ENCODE results near the gene PTPRN2.
"Not testable (repeated sequence)": the region's sequence is repeated elsewhere in the genome, so short reads cannot be mapped to it uniquely, and the experiment has no call there.

Gene PTPRN2

DNA sequence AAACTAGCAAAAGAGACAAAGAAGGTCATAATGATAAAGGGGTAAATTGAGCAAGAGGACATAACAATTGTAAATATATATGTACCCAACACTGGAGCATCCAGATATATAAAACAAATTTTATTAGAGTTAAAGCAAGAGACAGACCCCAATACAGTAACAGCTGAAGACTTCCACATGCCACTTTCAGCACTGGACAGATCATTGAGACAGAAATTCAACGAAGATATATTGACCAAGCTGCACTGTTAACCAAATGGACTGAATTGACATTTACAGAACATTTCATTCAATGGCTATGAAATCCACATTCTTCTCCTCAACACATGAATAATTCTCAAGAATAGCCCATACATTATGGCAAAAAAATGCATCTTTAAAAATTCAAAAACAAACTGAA lies 378.2 kb downstream of the PTPRN2 start:
- no peak for TF ChIP-seq CTBP1 (IDR thresholded peaks at IDR 0.05; ENCODE audit: borderline replicate concordance)
- TF ChIP-seq BHLHE40 (IDR thresholded peaks at IDR 0.05; ENCODE audit: borderline replicate concordance), result no peak
- TF ChIP-seq FOXK2 (IDR thresholded peaks at IDR 0.05), result no peak
- no peak for TF ChIP-seq SP1 (IDR thresholded peaks at IDR 0.05)
- TF ChIP-seq FOXA1 (IDR thresholded peaks at IDR 0.05), result no peak
- TF ChIP-seq ELF4 (IDR thresholded peaks at IDR 0.05), result no peak
- TF ChIP-seq, protein P1, sequence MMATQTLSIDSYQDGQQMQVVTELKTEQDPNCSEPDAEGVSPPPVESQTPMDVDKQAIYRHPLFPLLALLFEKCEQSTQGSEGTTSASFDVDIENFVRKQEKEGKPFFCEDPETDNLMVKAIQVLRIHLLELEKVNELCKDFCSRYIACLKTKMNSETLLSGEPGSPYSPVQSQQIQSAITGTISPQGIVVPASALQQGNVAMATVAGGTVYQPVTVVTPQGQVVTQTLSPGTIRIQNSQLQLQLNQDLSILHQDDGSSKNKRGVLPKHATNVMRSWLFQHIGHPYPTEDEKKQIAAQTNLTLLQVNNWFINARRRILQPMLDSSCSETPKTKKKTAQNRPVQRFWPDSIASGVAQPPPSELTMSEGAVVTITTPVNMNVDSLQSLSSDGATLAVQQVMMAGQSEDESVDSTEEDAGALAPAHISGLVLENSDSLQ (IDR thresholded peaks at IDR 0.05), result no peak
- no peak for TF ChIP-seq FOXM1 (IDR thresholded peaks at IDR 0.05; ENCODE audit: borderline replicate concordance)
- no peak for TF ChIP-seq NFRKB (IDR thresholded peaks at IDR 0.05)
- no peak for TF ChIP-seq ZNF384 (IDR thresholded peaks at IDR 0.05)
- TF ChIP-seq LEF1 (IDR thresholded peaks at IDR 0.05; ENCODE audit: borderline replicate concordance), result no peak
- no peak for TF ChIP-seq ARNT (IDR thresholded peaks at IDR 0.05)
- no peak for TF ChIP-seq TARDBP (IDR thresholded peaks at IDR 0.05)
- no peak for TF ChIP-seq SUZ12 (IDR thresholded peaks at IDR 0.05)
- no peak for TF ChIP-seq L3MBTL2 (conservative IDR thresholded peaks at IDR 0.05)
- ChIA-PET POLR2A (no interaction called here), CTCF (no interaction called here)
- no peak for DNase-seq (ENCODE audit: extremely low spot score)

DNA sequence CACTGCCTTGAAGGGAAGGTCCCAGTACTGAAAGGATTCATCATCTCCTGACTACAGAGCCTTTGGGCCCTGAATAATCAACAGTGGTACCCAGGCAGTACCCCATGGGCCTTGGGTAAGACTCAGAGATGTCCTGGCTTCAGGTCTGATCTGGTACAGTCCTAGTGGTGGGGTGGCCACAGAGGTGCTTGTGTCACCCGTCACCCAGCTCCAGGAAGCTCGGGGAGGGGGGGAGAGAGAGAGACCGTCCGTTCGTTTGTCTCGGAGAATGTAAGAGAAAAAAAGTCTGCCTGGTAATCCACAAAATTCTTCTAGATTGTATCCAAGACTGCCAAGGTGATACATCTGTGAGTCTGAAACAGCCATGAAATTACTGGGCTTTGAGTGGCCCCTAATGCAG lies 381.3 kb downstream of the PTPRN2 start:
- POLR2A ChIA-PET, result no interaction called here
- no peak for DNase-seq (ENCODE audit: extremely low spot score)
- no peak for TF ChIP-seq TARDBP (IDR thresholded peaks at IDR 0.05)
- no peak for TF ChIP-seq SP1 (IDR thresholded peaks at IDR 0.05)
- no peak for TF ChIP-seq ELF4 (IDR thresholded peaks at IDR 0.05)
- no peak for TF ChIP-seq ARNT (IDR thresholded peaks at IDR 0.05)
- no peak for TF ChIP-seq FOXA1 (IDR thresholded peaks at IDR 0.05)
- CTCF ChIA-PET, result no interaction called here

DNA sequence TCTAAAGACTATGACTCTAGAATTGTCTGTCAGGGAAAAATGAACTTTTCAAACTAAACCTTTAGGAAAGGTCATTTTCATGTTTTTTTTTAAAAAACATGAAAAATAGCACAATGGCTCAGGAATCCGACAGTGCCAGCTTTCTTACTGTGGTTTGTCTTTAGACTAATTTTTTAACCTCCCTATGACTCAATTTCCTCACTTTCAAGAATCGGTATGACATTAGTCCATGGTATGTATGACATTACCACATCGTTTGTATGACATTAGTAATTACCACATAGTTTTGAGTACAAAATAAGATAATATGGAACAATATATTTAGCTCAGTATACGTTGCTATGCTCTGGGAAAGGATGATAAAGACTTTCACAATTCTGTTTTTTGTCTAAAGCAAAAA lies 383.2 kb downstream of the PTPRN2 start:
- ChIA-PET POLR2A (no interaction called here), CTCF (no interaction called here)
- no peak for TF ChIP-seq FOXA1 (IDR thresholded peaks at IDR 0.05)
- no peak for TF ChIP-seq NFRKB (IDR thresholded peaks at IDR 0.05)
- TF ChIP-seq L3MBTL2 (conservative IDR thresholded peaks at IDR 0.05), result no peak
- no peak for TF ChIP-seq SUZ12 (IDR thresholded peaks at IDR 0.05)
- no peak for TF ChIP-seq SP1 (IDR thresholded peaks at IDR 0.05)
- no peak for DNase-seq (ENCODE audit: extremely low spot score)

DNA sequence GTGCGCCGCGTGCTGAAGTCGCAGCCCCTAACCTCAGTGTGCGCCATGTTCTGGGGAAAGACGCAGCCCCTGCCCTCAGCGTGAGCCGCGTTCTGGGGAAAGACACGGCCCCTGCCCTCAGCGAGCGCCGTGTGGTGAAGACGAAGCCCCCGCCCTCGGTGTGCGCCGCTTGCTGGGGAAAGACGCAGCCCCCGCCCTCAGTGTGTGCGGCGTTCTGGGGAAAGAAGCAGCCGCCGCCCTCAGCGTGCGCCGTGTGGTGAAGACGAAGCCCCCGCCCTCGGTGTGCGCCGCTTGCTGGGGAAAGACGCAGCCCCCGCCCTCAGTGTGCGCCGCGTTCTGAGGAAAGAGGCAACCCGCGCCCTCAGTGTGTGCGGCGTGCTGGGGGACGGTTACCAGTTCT lies 383.7 kb downstream of the PTPRN2 start:
- CTCF ChIA-PET; DNase-seq (ENCODE audit: extremely low spot score); POLR2A ChIA-PET: not testable (repeated sequence)

DNA sequence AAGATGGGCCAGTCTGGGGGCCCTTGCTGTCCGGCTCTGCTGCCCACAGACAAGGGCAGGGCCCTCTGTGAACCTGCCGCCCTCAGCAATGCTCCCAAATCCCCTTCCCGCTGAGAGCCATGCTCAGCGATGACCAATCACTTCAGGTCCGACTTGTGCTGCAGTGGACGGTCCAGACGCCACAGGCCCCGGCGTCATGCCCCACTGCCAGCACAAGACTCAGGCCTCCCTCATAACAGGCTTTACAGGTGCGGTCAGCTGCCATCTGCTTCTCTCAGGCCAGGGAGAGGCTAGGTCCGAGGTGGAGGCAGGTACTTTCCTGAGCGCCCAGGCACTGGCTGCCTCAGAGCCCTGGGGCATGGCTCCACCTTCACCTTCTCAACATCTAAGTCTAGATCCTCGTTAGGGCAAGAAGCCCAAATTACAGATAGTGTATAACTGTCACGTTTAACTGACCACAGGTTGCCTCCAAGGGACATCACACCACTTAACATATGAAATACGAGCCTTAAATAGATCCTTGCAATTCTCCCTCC lies 393.2 kb downstream of the PTPRN2 start:
- CTCF ChIA-PET, result no interaction called here
- no peak for TF ChIP-seq TARDBP (IDR thresholded peaks at IDR 0.05)
- TF ChIP-seq BHLHE40 (IDR thresholded peaks at IDR 0.05; ENCODE audit: borderline replicate concordance), result no peak
- TF ChIP-seq FOXM1 (IDR thresholded peaks at IDR 0.05; ENCODE audit: borderline replicate concordance), result no peak
- no peak for TF ChIP-seq HDGF (IDR thresholded peaks at IDR 0.05; ENCODE audit: borderline replicate concordance)
- POLR2A ChIA-PET, result no interaction called here

DNA sequence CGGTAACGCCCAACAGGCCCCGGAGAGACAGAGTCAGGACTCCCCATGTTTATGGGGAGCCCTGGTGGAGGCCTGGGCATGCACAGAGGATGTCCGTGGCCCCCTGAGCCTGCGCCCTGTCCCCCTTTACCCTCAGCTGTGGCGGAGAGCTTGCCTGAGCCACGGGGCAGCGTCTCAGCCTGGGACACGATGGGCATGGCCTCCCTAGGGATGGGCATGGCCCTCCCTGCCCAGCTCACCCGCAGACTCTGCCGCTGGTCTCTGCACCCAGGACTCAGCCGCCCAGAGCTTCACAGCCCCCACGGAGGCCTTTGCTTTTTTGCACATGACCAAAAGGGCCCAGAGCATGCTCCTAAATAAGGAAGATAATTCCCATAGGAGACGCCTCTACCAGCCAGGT lies 394.2 kb downstream of the PTPRN2 start:
- POLR2A ChIA-PET, result no interaction called here
- TF ChIP-seq BHLHE40 (IDR thresholded peaks at IDR 0.05; ENCODE audit: borderline replicate concordance) (no peak), FOXM1 (IDR thresholded peaks at IDR 0.05; ENCODE audit: borderline replicate concordance) (no peak), L3MBTL2 (conservative IDR thresholded peaks at IDR 0.05) (no peak), ARNT (IDR thresholded peaks at IDR 0.05) (no peak), NFRKB (IDR thresholded peaks at IDR 0.05) (no peak), HDGF (IDR thresholded peaks at IDR 0.05; ENCODE audit: borderline replicate concordance) (no peak), TARDBP (IDR thresholded peaks at IDR 0.05) (no peak), FOXK2 (IDR thresholded peaks at IDR 0.05) (no peak), ELF4 (IDR thresholded peaks at IDR 0.05) (no peak), CTBP1 (IDR thresholded peaks at IDR 0.05; ENCODE audit: borderline replicate concordance) (no peak), FOXA1 (IDR thresholded peaks at IDR 0.05) (no peak), ZNF384 (IDR thresholded peaks at IDR 0.05) (no peak), SP1 (IDR thresholded peaks at IDR 0.05) (no peak), SUZ12 (IDR thresholded peaks at IDR 0.05) (no peak), LEF1 (IDR thresholded peaks at IDR 0.05; ENCODE audit: borderline replicate concordance) (no peak)
- TF ChIP-seq, protein P1 (IDR thresholded peaks at IDR 0.05), result no peak
- DNase-seq (ENCODE audit: extremely low spot score), result no peak
- CTCF ChIA-PET, result no interaction called here

More for the DNA sequence above, 393.2 kb downstream of the PTPRN2 start:
- DNase-seq (ENCODE audit: extremely low spot score), result no peak

DNA sequence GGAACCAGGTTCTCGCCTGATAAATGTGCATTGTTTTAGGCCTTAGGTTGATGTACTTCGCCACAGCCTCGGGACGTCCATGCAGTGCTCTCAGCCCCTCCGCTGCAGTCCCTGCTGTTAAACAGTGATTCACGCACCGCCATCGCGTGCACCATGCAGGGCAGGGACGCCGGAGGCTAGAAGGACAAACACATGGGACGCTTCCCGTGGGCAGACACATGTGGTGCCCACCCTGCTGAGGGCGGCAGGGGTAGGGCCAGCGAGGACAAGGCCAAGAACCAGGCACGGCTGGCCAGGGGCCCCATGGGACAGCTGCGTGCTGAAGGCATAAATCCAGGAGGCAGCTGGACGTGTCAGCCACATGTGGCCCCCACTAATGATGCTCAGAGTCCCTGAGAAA lies 394.7 kb downstream of the PTPRN2 start:
- CTCF ChIA-PET, result no interaction called here
- DNase-seq (ENCODE audit: extremely low spot score), result no peak
- POLR2A ChIA-PET, result no interaction called here
- TF ChIP-seq ZNF384 (IDR thresholded peaks at IDR 0.05) (no peak), LEF1 (IDR thresholded peaks at IDR 0.05; ENCODE audit: borderline replicate concordance) (no peak), HDGF (IDR thresholded peaks at IDR 0.05; ENCODE audit: borderline replicate concordance) (no peak), SUZ12 (IDR thresholded peaks at IDR 0.05) (no peak), CTBP1 (IDR thresholded peaks at IDR 0.05; ENCODE audit: borderline replicate concordance) (no peak), NFRKB (IDR thresholded peaks at IDR 0.05) (no peak), TARDBP (IDR thresholded peaks at IDR 0.05) (no peak), FOXM1 (IDR thresholded peaks at IDR 0.05; ENCODE audit: borderline replicate concordance) (no peak), ARNT (IDR thresholded peaks at IDR 0.05) (no peak), FOXA1 (IDR thresholded peaks at IDR 0.05) (no peak), ELF4 (IDR thresholded peaks at IDR 0.05) (no peak), BHLHE40 (IDR thresholded peaks at IDR 0.05; ENCODE audit: borderline replicate concordance) (no peak), L3MBTL2 (conservative IDR thresholded peaks at IDR 0.05) (no peak), SP1 (IDR thresholded peaks at IDR 0.05) (no peak), FOXK2 (IDR thresholded peaks at IDR 0.05) (no peak)
- TF ChIP-seq, protein P1 (IDR thresholded peaks at IDR 0.05), result no peak
